Muscle of arm (tissue), 12 donors: ENCODE data around the gene ST3GAL4. TPM values are rescaled to one million over a fixed set of nuclear protein-coding genes. Genes with fewer than 3 reads are reported as not detected.
"Not testable (repeated sequence)": the region's sequence is repeated elsewhere in the genome, so short reads cannot be mapped to it uniquely, and the experiment has no call there.

Experiments used
- DNase-seq: peaks from one replicate; pipeline ENCODE4 v3.0.0-alpha.2; 2013
- polyA plus RNA-seq, 12 donors: library from polyadenylated mRNA; unstranded; fragments of 120-200 nt; gene quantifications; one replicate each; pipeline ENCODE4 v1.2.1, GENCODE V29; 2013; ENCODE audit not compliant: insufficient read length in 12 of 12

ST3GAL4 gene
- polyA plus RNA-seq, 12 donors, result 15.3 to 29.7 (median 25.2) TPM; not detected in 1

- DNase-seq, result no peak
These were observed 7.6 kb downstream of the ST3GAL4 start for GRCh38 chr11:126362879-126363655.

GRCh38 chr11:126363706-126364248, 8.3 kb downstream of the ST3GAL4 start:
- DNase-seq, result no peak

- not testable (repeated sequence) for DNase-seq
These were observed 9.2 kb downstream of the ST3GAL4 start for GRCh38 chr11:126364735-126365134.

- DNase-seq, result not testable (repeated sequence)
These were observed 10.0 kb downstream of the ST3GAL4 start for GRCh38 chr11:126365508-126365907.

- no peak for DNase-seq
These were observed 10.8 kb downstream of the ST3GAL4 start for GRCh38 chr11:126366064-126366822.

- not testable (repeated sequence) for DNase-seq
These were observed 11.6 kb downstream of the ST3GAL4 start for GRCh38 chr11:126366823-126367654.

GRCh38 chr11:126367806-126368205, 12.3 kb downstream of the ST3GAL4 start:
- DNase-seq, result not testable (repeated sequence)

- not testable (repeated sequence) for DNase-seq
These were observed 13.0 kb downstream of the ST3GAL4 start for GRCh38 chr11:126368336-126369119.

GRCh38 chr11:126370016-126370415, 14.5 kb downstream of the ST3GAL4 start:
- no peak for DNase-seq

- no peak for DNase-seq
These were observed 16.1 kb downstream of the ST3GAL4 start for GRCh38 chr11:126371595-126371994.

GRCh38 chr11:126373389-126374066, 18.0 kb downstream of the ST3GAL4 start:
- DNase-seq, result not testable (repeated sequence)

GRCh38 chr11:126374562-126375300, 19.2 kb downstream of the ST3GAL4 start:
- not testable (repeated sequence) for DNase-seq

- DNase-seq, result no peak
These were observed 20.2 kb downstream of the ST3GAL4 start for GRCh38 chr11:126375726-126376125.

GRCh38 chr11:126378763-126379162, 23.3 kb downstream of the ST3GAL4 start:
- DNase-seq, result no peak

- no peak for DNase-seq
These were observed 25.4 kb downstream of the ST3GAL4 start for GRCh38 chr11:126380909-126381308.

- not testable (repeated sequence) for DNase-seq
These were observed 26.5 kb downstream of the ST3GAL4 start for GRCh38 chr11:126381960-126382359.

- DNase-seq, result not testable (repeated sequence)
These were observed 27.2 kb downstream of the ST3GAL4 start for GRCh38 chr11:126382641-126383040.

GRCh38 chr11:126383339-126384335, 28.2 kb downstream of the ST3GAL4 start:
- no peak for DNase-seq
